HL-60 (cell line): ENCODE results near the gene CHTF18.

Experiments
- DNase-seq, 2 experiments: peaks; one replicate each; pipeline ENCODE4 v3.0.0-alpha.2; 2010 to 2020; ENCODE audit warnings: low read depth in 1 of 2, low spot score in 1 of 2
- H3K27ac ChIP-seq: fragments of 250-450 bp; sonication (Bioruptor Pico); replicated peaks from 2 replicates; pipeline ENCODE4 v1.5.1; 2020; ENCODE audit warnings: mild to moderate bottlenecking, moderate library complexity
- H3K27me3 ChIP-seq: fragments of 250-450 bp; sonication (Bioruptor Pico); 2 replicates; pipeline ENCODE4 v1.5.1; 2021; ENCODE audit warnings: mild to moderate bottlenecking, moderate library complexity; ENCODE audit not compliant: insufficient read depth, poor library complexity, severe bottlenecking
- H3K4me3 ChIP-seq: replicated peaks from 2 replicates; pipeline ENCODE4 v1.5.1; 2011; ENCODE audit warnings: mild to moderate bottlenecking, control low read depth, low read length; ENCODE audit not compliant: insufficient read depth
- CTCF ChIP-seq: IDR thresholded peaks from one replicate; pipeline ENCODE4 v1.5.1; 2011; ENCODE audit warnings: low read length, control low read depth, inconsistent platforms; ENCODE audit not compliant: insufficient read depth
- GABPA ChIP-seq: IDR thresholded peaks from 2 replicates; pipeline ENCODE4 v1.6.1; 2012; ENCODE audit warnings: low read depth
- POLR2AphosphoS5 ChIP-seq: IDR thresholded peaks from 2 replicates; pipeline ENCODE4 v1.6.1; 2012; ENCODE audit warnings: low read depth
- REST ChIP-seq: IDR thresholded peaks from 2 replicates; pipeline ENCODE4 v1.6.1; 2012; ENCODE audit warnings: low read depth; ENCODE audit not compliant: insufficient replicate concordance
- SPI1 ChIP-seq: IDR thresholded peaks from 2 replicates; pipeline ENCODE4 v1.6.1; 2012; ENCODE audit warnings: low read depth, mild to moderate bottlenecking, borderline replicate concordance

CHTF18 gene

GRCh38 chr16:844638-845350 is 56.4 kb downstream of the CHTF18 start:
- TF ChIP-seq GABPA (no peak), CTCF (no peak), REST (no peak), POLR2AphosphoS5 (no peak), SPI1 (no peak)
- DNase-seq: no peak
- Histone ChIP-seq H3K27ac (no peak overlapping the region), H3K4me3 (no peak overlapping the region), H3K27me3 (no peaks in the 10 kb centered on the region)

GRCh38 chr16:845351-845745 is 56.9 kb downstream of the CHTF18 start:
- Histone ChIP-seq H3K27me3 (no peaks in the 10 kb centered on the region), H3K4me3 (no peak overlapping the region), H3K27ac (no peak overlapping the region)
- no peak for DNase-seq
- no peak for TF ChIP-seq CTCF
- no peak for TF ChIP-seq GABPA
- no peak for TF ChIP-seq REST
- TF ChIP-seq SPI1: no peak
- no peak for TF ChIP-seq POLR2AphosphoS5

GRCh38 chr16:847151-847550 is 58.7 kb downstream of the CHTF18 start:
- Histone ChIP-seq H3K27me3 (no peaks in the 10 kb centered on the region), H3K27ac (no peak overlapping the region), H3K4me3 (no peak overlapping the region)
- TF ChIP-seq REST (no peak), POLR2AphosphoS5 (no peak), CTCF (no peak), GABPA (no peak), SPI1 (no peak)
- DNase-seq: no peak
